IPS-15b (cell line): ENCODE results near the gene MAML2.
"Not testable (repeated sequence)": the region's sequence is repeated elsewhere in the genome, so short reads cannot be mapped to it uniquely, and the experiment has no call there.

ENCODE experiments used
- H3K27me3 ChIP-seq: one replicate; pipeline ENCODE4 v1.6.1; 2013; ENCODE audit warnings: low read length; ENCODE audit not compliant: control insufficient read depth, insufficient read depth
- H3K36me3 ChIP-seq: one replicate; pipeline ENCODE4 v1.6.1; 2013; ENCODE audit warnings: low read length; ENCODE audit not compliant: control insufficient read depth, insufficient read depth
- H3K4me1 ChIP-seq: one replicate; pipeline ENCODE4 v1.6.1; 2013; ENCODE audit warnings: mild to moderate bottlenecking, low read length; ENCODE audit not compliant: control insufficient read depth, insufficient read depth
- H3K4me3 ChIP-seq: one replicate; pipeline ENCODE4 v1.5.1; 2013; ENCODE audit warnings: low read depth, low read length
- H3K9ac ChIP-seq: one replicate; pipeline ENCODE4 v1.6.1; 2013; ENCODE audit warnings: low read depth, mild to moderate bottlenecking, low read length
- H3K9me3 ChIP-seq: one replicate; pipeline ENCODE4 v1.6.1; 2013; ENCODE audit warnings: mild to moderate bottlenecking, low read length; ENCODE audit not compliant: control insufficient read depth, insufficient read depth

The MAML2 gene

DNA sequence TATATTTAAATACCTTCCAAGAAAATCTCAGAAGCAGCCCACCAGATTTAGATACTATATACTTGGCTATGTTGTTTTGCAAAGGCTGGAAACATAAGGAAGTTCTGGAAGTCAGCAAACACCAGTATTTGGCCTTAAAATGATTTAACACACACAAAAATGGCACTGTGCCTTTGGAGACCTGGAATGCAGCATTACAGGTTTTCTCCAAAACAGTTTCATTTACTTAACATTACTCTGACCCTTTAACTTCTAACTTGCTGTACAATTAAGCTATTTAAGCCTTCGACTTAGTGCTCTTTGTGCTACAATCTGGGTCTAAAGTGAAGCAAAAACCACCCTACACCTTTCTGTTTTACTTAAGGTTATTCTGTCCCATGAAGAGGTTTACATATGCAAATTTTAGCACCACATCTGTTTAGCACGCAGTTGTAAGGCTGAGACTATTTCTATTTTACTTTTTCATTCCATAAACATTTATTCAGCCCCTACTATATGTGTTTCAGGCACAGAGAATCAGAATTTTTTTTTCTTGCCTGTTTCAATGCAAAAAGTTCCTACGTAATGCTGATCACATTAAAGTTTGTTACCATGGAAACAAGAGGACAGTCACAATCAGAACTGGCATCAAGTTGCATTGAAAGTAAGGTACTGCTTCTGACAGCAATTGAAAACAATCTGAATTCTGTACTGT lies 70.3 kb downstream of the MAML2 start:
- Histone ChIP-seq H3K9me3 (no peaks in the 10 kb centered on the region), H3K4me1 (peaks cover 10% of the 10 kb centered on the region), H3K36me3 (no peaks in the 10 kb centered on the region), H3K9ac (no peak overlapping the region), H3K4me3 (no peak overlapping the region), H3K27me3 (no peaks in the 10 kb centered on the region)

DNA sequence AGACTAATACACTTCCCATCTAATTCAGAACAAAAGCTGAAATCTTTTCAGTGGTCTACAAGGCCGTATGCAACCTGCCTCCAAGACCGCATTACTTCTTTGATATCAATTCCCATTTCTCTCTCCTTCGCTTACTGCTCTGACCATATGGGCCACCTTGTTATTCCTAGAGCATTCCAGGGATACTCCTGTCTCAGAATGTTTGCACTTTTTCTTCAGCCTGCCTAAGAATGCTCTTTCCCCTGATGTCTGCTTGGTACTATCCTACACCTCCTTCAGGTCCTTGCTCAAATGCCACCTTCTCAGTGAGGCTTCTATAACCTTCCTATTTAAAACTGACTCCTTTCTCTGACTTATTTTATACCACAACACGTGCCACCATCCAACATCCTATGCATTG lies 71.2 kb downstream of the MAML2 start:
- H3K36me3 ChIP-seq = no peaks in the 10 kb centered on the region
- no peak overlapping the region for H3K9ac ChIP-seq
- H3K9me3 ChIP-seq = no peaks in the 10 kb centered on the region
- no peaks in the 10 kb centered on the region for H3K27me3 ChIP-seq
- no peak overlapping the region for H3K4me3 ChIP-seq
- peaks cover 10% of the 10 kb centered on the region for H3K4me1 ChIP-seq

- peaks cover 10% of the 10 kb centered on the region for H3K4me1 ChIP-seq
- not testable (repeated sequence) for H3K9ac ChIP-seq, H3K4me3 ChIP-seq, H3K9me3 ChIP-seq, H3K27me3 ChIP-seq, H3K36me3 ChIP-seq
These were observed 71.6 kb downstream of the MAML2 start for GRCh38 chr11:96271352-96271751.

DNA sequence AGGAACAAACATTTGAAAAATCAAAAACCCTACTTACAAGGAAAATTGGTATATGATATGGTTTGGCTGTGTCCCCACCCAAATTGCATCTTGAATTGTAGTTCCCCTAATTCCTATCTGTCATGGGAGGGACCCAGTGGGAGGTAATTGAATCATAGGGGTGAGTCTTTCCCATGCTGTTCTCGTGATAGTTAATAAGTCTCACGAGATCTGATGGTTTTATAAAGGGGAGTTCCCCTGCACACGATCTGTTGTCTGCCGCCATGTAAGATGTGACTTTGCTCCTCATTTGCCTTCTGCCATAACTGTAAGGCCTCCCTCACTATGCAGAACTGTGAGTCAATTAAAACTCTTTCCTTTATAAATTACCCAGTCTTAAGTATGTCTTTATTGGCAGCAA lies 74.5 kb downstream of the MAML2 start:
- not testable (repeated sequence) for H3K9me3 ChIP-seq, H3K27me3 ChIP-seq, H3K36me3 ChIP-seq, H3K9ac ChIP-seq, H3K4me3 ChIP-seq
- H3K4me1 ChIP-seq = peaks cover 10% of the 10 kb centered on the region

- no peaks in the 10 kb centered on the region for H3K9me3 ChIP-seq
- H3K27me3 ChIP-seq = no peaks in the 10 kb centered on the region
- no peak overlapping the region for H3K4me3 ChIP-seq
- H3K4me1 ChIP-seq = peaks cover 3% of the 10 kb centered on the region
- H3K9ac ChIP-seq = no peak overlapping the region
- no peaks in the 10 kb centered on the region for H3K36me3 ChIP-seq
These were observed 75.4 kb downstream of the MAML2 start for GRCh38 chr11:96267496-96268032.

- H3K27me3 ChIP-seq = no peaks in the 10 kb centered on the region
- H3K36me3 ChIP-seq = no peaks in the 10 kb centered on the region
- H3K9ac ChIP-seq = no peak overlapping the region
- no peak overlapping the region for H3K4me3 ChIP-seq
- no peaks in the 10 kb centered on the region for H3K4me1 ChIP-seq
- H3K9me3 ChIP-seq = no peaks in the 10 kb centered on the region
These were observed 75.9 kb downstream of the MAML2 start for GRCh38 chr11:96267001-96267495.

DNA sequence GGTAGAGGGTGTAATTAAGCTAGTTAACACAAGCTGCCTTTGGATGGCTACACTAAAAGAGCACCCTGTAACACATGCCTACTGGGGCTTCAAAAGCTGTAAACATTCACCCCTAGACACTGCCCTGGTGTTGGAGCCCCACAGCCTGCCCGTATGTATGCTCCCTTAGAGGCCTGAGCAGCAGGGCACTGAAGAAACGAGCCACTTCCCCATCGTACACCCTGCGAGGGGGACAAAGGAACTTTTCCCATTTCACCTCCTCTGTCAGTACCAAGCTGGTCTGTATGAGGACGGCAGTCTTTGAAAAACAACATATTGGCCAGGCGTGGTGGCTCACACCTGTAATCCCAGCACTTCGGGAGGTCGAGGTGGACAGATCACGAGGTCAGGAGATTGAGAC lies 77.0 kb downstream of the MAML2 start:
- Histone ChIP-seq H3K4me1 (no peaks in the 10 kb centered on the region), H3K36me3 (no peaks in the 10 kb centered on the region), H3K9ac (no peak overlapping the region), H3K9me3 (no peaks in the 10 kb centered on the region), H3K4me3 (no peak overlapping the region), H3K27me3 (no peaks in the 10 kb centered on the region)

- peaks cover 3% of the 10 kb centered on the region for H3K4me1 ChIP-seq
- no peaks in the 10 kb centered on the region for H3K36me3 ChIP-seq
- no peak overlapping the region for H3K4me3 ChIP-seq
- no peaks in the 10 kb centered on the region for H3K9me3 ChIP-seq
- H3K9ac ChIP-seq = no peak overlapping the region
- no peaks in the 10 kb centered on the region for H3K27me3 ChIP-seq
These were observed 77.7 kb downstream of the MAML2 start for GRCh38 chr11:96265220-96265737.

- Histone ChIP-seq H3K27me3 (no peaks in the 10 kb centered on the region), H3K9ac (no peak overlapping the region), H3K9me3 (no peaks in the 10 kb centered on the region), H3K36me3 (no peaks in the 10 kb centered on the region), H3K4me1 (peaks cover 3% of the 10 kb centered on the region), H3K4me3 (no peak overlapping the region)
These were observed 78.6 kb downstream of the MAML2 start for GRCh38 chr11:96264364-96264763.

- no peaks in the 10 kb centered on the region for H3K36me3 ChIP-seq
- H3K4me1 ChIP-seq = peaks cover 3% of the 10 kb centered on the region
- no peak overlapping the region for H3K4me3 ChIP-seq
- no peaks in the 10 kb centered on the region for H3K27me3 ChIP-seq
- no peak overlapping the region for H3K9ac ChIP-seq
- H3K9me3 ChIP-seq = no peaks in the 10 kb centered on the region
These were observed 79.7 kb downstream of the MAML2 start for GRCh38 chr11:96263238-96263763.

DNA sequence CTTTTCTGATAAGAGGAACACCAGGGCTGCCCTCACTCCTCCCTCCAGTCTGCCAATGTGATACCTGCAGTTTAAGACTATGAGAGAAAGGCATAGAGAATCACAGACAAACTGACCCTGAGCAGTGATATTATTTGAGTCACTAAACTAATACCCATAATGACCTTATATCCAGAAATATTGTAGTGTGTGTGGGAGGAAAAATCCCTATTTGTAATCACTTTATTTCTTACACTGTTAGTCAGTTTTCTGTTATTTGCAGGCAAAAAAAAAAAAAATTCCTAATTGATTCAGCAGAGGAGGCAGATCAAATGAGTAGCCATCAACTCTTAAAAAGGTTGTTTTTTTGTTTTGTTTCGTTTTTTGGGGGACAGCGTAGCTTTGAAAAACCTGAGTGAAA lies 82.5 kb downstream of the MAML2 start:
- Histone ChIP-seq H3K36me3 (no peaks in the 10 kb centered on the region), H3K9me3 (no peaks in the 10 kb centered on the region), H3K27me3 (no peaks in the 10 kb centered on the region), H3K4me3 (no peak overlapping the region), H3K4me1 (peaks cover 3% of the 10 kb centered on the region), H3K9ac (no peak overlapping the region)

DNA sequence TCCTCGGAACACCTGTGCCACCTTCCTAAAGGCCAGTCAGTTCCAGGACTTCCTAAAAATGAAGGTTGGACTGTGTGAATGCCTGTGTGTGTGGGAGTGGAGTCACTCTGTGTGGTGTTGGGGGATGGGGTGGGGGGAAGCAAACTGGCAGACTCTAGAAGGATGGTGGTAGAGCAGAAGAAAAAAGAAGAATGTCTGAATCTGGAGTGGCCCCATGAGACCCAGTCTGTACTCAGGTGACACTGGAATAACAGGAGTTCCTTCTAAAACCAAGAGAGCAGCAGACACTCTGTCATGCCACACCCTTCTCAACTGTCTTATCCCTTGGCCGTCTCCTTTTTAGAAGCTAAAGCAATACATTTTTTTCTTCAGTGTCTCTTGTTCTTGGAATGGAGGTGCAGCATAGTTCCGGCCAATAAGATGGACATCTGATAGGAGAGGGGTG lies 82.9 kb downstream of the MAML2 start:
- Histone ChIP-seq H3K9ac (no peak overlapping the region), H3K4me3 (no peak overlapping the region), H3K27me3 (no peaks in the 10 kb centered on the region), H3K4me1 (peaks cover 3% of the 10 kb centered on the region), H3K36me3 (no peaks in the 10 kb centered on the region), H3K9me3 (no peaks in the 10 kb centered on the region)
